ENCODE results near the gene ABTB1.

Gene ABTB1

GRCh38 chr3:127655641-127656040, 17.1 kb upstream of the ABTB1 start:
- no peak overlapping the region for H3K9ac ChIP-seq (ENCODE audit: low read length)
- H3F3A ChIP-seq (ENCODE audit: insufficient read depth, low read length) = no peaks in the 10 kb centered on the region
- TF ChIP-seq EZH2phosphoT487 (IDR thresholded peaks at IDR 0.05; ENCODE audit: low read length) = no peak
- TF ChIP-seq, protein P1, sequence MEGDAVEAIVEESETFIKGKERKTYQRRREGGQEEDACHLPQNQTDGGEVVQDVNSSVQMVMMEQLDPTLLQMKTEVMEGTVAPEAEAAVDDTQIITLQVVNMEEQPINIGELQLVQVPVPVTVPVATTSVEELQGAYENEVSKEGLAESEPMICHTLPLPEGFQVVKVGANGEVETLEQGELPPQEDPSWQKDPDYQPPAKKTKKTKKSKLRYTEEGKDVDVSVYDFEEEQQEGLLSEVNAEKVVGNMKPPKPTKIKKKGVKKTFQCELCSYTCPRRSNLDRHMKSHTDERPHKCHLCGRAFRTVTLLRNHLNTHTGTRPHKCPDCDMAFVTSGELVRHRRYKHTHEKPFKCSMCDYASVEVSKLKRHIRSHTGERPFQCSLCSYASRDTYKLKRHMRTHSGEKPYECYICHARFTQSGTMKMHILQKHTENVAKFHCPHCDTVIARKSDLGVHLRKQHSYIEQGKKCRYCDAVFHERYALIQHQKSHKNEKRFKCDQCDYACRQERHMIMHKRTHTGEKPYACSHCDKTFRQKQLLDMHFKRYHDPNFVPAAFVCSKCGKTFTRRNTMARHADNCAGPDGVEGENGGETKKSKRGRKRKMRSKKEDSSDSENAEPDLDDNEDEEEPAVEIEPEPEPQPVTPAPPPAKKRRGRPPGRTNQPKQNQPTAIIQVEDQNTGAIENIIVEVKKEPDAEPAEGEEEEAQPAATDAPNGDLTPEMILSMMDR (IDR thresholded peaks at IDR 0.05; ENCODE audit: low read length) = no peak
- no peak for TF ChIP-seq EZH2 (optimal IDR thresholded peaks at IDR 0.05; ENCODE audit: low read depth, low read length)
- no peaks in the 10 kb centered on the region for H3K9me2 ChIP-seq (replicated peaks; ENCODE audit: insufficient read depth, low read length)
- H3K4me3 ChIP-seq (ENCODE audit: low read length) = no peak overlapping the region
- H2AFZ ChIP-seq (ENCODE audit: low read length) = no peak overlapping the region
- no peak overlapping the region for H3K4me2 ChIP-seq (ENCODE audit: low read depth, low read length)
- no peak for DNase-seq
- no peaks in the 10 kb centered on the region for H3K9me3 ChIP-seq (replicated peaks; ENCODE audit: insufficient read depth, low read length)
- H4K20me1 ChIP-seq (ENCODE audit: insufficient read depth, low read length) = no peaks in the 10 kb centered on the region
- H3K36me3 ChIP-seq (replicated peaks; ENCODE audit: insufficient read depth, low read length) = no peaks in the 10 kb centered on the region
- H3K27me3 ChIP-seq (replicated peaks; ENCODE audit: insufficient read depth, low read length) = no peaks in the 10 kb centered on the region
- H3K4me1 ChIP-seq (ENCODE audit: low read length) = no peaks in the 10 kb centered on the region
- no peaks in the 10 kb centered on the region for H3K79me2 ChIP-seq (ENCODE audit: low read length)
- no peak overlapping the region for H3K27ac ChIP-seq (ENCODE audit: low read length)

- Histone ChIP-seq H3K9me3 (replicated peaks; ENCODE audit: insufficient read depth, low read length) (no peaks in the 10 kb centered on the region), H3F3A (ENCODE audit: insufficient read depth, low read length) (no peaks in the 10 kb centered on the region)
- TF ChIP-seq, protein P1 (IDR thresholded peaks at IDR 0.05; ENCODE audit: low read length) = no peak
- no peak for TF ChIP-seq EZH2 (optimal IDR thresholded peaks at IDR 0.05; ENCODE audit: low read depth, low read length)
- no peak for TF ChIP-seq EZH2phosphoT487 (IDR thresholded peaks at IDR 0.05; ENCODE audit: low read length)
Measured at GRCh38 chr3:127656906-127657305, 15.8 kb upstream of the ABTB1 start.

DNA sequence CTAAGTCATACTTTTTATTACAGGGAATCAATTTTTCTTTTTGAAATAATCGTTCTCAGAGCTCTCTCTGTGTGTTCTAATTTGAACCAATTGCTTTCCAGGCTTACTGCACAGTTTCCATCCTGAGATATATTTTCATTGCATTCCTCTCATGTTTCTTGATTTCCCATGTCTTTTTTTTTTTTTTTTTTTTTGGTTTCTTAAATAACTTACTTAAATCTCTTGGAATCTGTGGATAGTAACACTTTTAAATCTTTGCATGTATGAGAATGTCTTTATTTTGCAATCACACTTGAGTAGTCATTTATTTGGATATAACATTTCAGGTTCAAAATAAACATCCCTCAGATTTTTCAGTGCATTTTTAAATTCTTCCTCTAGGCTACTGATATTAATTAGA, 14.5 kb upstream of the ABTB1 start:
- Histone ChIP-seq H3K36me3 (replicated peaks; ENCODE audit: insufficient read depth, low read length) (no peaks in the 10 kb centered on the region), H3K9me3 (replicated peaks; ENCODE audit: insufficient read depth, low read length) (no peaks in the 10 kb centered on the region)
- TF ChIP-seq, protein P1 (IDR thresholded peaks at IDR 0.05; ENCODE audit: low read length) = no peak
- TF ChIP-seq EZH2 (optimal IDR thresholded peaks at IDR 0.05; ENCODE audit: low read depth, low read length) (no peak), EZH2phosphoT487 (IDR thresholded peaks at IDR 0.05; ENCODE audit: low read length) (no peak)

More at GRCh38 chr3:127656906-127657305, 15.8 kb upstream of the ABTB1 start:
- Histone ChIP-seq H3K27ac (ENCODE audit: low read length) (no peak overlapping the region), H3K36me3 (replicated peaks; ENCODE audit: insufficient read depth, low read length) (no peaks in the 10 kb centered on the region), H4K20me1 (ENCODE audit: insufficient read depth, low read length) (no peaks in the 10 kb centered on the region), H3K9me2 (replicated peaks; ENCODE audit: insufficient read depth, low read length) (no peaks in the 10 kb centered on the region), H2AFZ (ENCODE audit: low read length) (no peak overlapping the region), H3K27me3 (replicated peaks; ENCODE audit: insufficient read depth, low read length) (no peaks in the 10 kb centered on the region), H3K4me3 (ENCODE audit: low read length) (no peak overlapping the region), H3K4me1 (ENCODE audit: low read length) (no peaks in the 10 kb centered on the region), H3K79me2 (ENCODE audit: low read length) (no peaks in the 10 kb centered on the region), H3K4me2 (ENCODE audit: low read depth, low read length) (no peak overlapping the region), H3K9ac (ENCODE audit: low read length) (no peak overlapping the region)
- no peak for DNase-seq

More for the DNA sequence above, 14.5 kb upstream of the ABTB1 start:
- Histone ChIP-seq H3F3A (ENCODE audit: insufficient read depth, low read length) (no peaks in the 10 kb centered on the region), H3K4me3 (ENCODE audit: low read length) (no peak overlapping the region), H3K9ac (ENCODE audit: low read length) (no peak overlapping the region), H3K27me3 (replicated peaks; ENCODE audit: insufficient read depth, low read length) (no peaks in the 10 kb centered on the region), H2AFZ (ENCODE audit: low read length) (no peak overlapping the region), H3K79me2 (ENCODE audit: low read length) (no peaks in the 10 kb centered on the region), H4K20me1 (ENCODE audit: insufficient read depth, low read length) (no peaks in the 10 kb centered on the region), H3K4me2 (ENCODE audit: low read depth, low read length) (no peak overlapping the region), H3K27ac (ENCODE audit: low read length) (no peak overlapping the region), H3K4me1 (ENCODE audit: low read length) (no peaks in the 10 kb centered on the region), H3K9me2 (replicated peaks; ENCODE audit: insufficient read depth, low read length) (no peaks in the 10 kb centered on the region)
- no peak for DNase-seq
